NCI-H460 (cell line): ENCODE measurements around the gene HK3. TPM values are rescaled to one million over a fixed set of nuclear protein-coding genes. Genes with fewer than 3 reads are reported as not detected.

Experiments used
- DNase-seq: peaks from one replicate; pipeline ENCODE4 v3.0.0-alpha.2; 2016; ENCODE audit warnings: low read depth; ENCODE audit errors: extremely low read depth
- total RNA-seq: library from RNA; depleted of rRNA; stranded (reverse); fragments of >200 nt; shearing (Covaris generic); gene quantifications from 2 replicates; pipeline ENCODE4 v1.2.3, GENCODE V29; 2014

The HK3 gene
- total RNA-seq, 1 experiment from 2014 or later, result not detected

DNA sequence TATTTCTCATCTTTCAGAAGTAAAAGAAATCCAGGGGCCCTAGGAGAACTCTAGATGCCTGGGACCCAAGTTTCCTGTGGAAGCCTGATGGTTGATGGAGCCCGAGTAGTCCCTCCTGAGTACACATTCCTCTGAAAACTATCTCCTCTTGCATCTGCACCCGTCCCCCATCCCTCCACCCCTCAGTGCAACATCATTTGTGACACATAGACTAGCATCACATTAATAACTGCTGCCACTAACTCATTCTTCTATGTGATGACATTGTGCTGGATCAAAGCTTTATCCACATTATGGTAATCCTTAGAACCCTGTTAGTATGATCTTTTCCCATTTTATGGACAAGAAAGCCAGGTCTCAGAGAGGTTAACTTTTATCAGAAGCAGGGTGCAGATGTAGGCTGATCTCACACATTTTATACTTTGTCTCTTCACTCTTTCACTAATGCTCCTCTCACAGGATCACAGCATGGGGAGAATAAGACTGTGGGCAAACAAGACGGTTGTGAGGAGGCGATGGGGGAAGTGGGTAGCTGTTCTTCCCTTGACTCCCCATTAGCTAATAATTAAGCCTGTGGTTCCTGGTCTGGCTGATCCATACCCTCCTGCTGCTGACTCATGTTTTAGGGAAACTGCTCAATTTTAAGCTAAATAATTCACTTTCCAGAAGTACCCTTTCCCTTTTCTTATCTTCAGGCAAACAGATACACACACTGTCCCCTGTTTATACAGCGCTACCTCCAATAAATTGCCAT is 3.9 kb upstream of the HK3 start:
- DNase-seq, result no peak

DNA sequence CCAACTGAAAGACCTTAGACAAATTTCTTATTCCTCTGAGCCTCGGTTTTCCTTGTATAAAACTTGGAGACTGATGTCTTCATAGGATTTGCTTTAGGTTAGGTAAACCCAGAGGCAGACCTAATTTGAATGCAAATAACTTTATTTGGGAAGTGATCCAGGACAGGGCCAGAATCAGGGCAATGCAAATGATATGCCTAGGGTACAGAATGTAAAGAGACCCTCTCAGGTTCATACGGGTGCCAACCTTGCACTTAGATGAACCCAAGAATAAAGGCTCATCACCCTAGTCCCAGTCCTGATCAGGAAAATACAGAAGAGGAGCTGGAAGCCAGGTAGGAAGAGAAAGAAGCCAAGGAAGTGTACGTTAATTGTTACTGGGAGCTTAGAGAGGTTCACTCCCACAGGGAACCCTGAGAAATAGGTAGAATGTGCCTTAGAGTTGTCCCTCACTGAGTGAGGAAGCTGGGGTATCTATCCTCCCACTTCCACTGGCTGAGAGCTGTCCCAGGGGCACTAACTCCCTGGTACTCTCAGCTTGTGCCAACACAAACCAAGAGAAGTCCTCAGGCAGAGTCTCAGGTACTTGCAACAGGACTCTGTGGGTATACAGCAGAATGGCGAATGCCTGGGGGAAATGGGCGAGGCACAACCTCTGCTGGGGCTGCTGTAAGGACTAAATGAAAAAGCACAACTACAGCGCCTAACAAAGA is 3.1 kb upstream of the HK3 start:
- no peak for DNase-seq

DNA sequence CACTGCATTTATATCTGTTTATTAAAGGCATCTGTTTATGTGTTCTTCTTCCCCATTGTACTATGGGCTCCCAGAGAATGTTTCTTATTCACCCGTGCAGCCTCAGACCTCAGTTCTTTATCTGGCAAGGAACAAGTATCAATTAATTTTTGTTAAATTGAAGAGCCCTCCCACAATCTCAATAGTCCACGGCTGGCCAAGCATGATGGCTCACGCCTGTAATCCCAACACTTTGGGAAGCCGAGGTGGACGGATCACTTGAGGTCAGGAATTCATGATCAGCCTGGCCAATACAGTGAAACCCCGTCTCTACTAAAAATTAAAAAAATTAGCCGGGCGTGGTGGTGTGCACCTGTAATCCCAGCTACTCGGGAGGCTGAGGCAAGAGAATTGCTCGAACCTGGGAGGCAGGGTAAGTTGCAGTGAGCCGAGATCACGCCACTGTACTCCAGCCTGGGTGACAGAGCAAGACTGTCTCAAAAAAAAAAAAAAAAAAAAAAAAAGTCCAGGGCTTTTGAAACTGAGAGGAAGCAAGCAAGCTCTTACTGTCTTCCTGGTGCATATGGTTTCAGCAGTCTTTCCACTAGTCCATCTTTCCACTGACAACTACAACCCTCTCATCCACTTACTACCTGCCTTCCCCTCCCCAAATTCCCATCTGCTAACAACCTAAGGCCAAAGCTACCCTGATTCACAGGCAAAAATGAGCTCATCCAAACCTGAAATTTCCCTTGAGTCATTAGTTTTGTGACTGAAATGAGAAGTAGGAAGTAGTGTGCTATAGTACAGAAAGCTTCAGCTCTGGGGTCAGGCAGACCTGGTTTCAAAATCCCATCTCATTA is 2.3 kb upstream of the HK3 start:
- DNase-seq, result no peak

DNA sequence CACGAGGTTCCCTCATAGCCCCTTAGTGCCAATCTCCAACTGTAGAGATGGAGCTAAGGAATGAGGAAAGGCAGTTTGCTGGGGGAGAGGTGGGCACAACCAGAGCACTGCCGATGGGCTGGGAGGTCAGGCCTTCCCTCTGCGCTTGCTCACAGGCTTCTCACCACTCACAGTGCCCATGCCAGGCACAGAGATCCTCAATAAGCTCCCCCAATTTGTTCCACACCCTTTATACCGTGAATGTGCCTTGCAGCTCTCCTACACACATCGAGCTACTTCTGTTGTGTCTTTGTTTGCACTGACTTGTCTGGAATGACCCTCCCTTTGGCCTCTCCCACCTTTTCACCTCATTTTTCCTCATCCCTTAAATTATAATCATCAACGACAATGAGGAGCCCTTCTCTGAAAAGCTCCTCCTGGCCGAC is 1.6 kb upstream of the HK3 start:
- no peak for DNase-seq

DNA sequence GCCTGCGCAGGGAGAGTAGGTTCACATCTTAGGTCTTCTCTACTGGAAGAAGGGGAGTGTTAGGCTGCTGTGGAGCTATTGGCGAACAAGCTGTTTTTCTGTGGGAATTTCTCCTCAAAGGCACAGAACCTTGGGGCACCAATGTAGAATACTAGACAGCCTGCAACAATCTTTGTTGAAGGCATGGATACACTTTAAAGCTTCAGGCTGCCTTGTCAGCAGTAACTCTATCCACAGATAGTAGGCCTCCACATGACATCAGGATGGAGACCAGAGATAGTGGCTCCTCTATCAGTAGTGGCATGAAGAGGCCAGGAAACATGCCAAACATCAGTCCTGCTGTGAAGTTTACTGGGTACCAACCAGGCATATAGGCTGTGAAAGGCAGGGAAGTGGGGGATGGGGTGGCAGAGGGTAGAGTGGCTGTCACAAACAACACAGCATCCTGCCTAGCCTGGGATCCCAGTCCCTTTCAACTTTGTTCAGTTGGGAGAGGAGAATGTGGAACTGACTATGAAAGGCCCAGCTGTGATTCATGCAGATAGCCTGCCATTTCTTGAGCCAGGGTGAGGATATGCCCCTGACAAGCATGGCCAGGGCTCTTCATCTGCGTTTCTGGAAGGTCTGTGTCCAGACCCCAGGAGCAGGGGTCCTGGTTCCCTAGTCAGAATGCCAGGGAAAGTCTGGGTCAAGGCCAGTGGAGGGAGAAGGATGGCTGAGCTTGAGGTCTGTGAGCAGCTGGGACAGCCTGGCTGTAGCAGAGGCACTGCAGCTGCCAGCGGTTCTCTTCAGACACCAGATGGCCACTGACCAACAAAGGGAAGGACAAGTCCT is 1.0 kb upstream of the HK3 start:
- no peak for DNase-seq

DNA sequence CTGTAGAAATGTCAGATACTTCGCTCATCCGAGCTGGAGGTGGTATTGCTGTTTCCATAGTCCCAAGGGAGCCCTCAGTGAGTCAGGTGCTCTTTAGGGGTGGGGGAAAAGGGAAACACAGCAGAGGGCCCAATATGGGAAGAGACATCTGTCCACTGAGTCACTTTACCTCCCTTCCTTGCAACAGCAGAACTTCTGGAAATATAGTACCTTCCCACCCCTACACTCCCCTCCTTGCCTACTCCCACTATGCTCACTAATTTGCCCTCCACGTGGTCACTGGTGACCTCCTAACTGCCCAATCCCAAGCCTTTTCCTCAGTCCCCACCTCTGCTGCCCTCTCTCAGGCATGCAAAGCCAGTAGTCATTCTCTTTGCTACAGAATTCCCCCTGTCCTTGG is 1.9 kb downstream of the HK3 start:
- DNase-seq, result no peak

DNA sequence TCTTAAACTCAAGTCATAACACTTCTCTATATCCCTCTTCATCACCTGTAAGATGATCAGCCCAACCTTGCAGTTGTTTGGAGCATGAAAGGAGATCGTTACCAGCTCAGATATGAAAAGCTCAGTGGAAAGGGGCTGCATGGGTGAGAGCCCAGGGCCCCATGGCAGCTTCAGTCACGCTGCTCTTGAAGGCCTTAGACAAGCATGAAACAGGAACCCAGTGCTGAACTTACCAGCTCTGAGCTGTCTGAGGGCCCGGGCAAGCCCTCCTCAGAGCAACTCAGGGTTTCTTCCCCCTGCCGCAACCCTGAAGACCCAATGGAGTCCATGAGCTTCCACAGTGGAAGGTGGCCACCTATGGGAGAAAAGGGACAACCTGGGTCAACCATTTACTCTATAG is 3.3 kb downstream of the HK3 start:
- no peak for DNase-seq

DNA sequence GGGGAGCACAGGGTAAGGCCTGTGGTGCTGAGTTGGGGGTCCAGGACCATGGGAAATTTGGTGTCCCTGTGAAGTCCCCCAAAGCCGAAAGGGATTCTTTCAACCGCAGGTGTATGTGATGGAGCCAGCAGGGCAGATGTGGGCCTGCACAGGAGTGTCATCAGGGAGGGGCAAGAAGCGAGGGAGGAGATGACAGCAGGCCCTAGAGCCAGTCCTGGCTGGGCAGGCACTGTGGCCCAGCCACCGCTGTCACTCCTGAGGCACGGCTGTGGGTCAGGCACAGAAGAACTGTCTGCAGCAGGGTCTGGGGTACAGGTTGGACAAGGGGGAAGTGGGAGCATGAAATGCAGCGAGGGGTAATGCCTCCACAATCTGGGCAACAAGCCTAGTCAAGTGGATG is 4.8 kb downstream of the HK3 start:
- no peak for DNase-seq

DNA sequence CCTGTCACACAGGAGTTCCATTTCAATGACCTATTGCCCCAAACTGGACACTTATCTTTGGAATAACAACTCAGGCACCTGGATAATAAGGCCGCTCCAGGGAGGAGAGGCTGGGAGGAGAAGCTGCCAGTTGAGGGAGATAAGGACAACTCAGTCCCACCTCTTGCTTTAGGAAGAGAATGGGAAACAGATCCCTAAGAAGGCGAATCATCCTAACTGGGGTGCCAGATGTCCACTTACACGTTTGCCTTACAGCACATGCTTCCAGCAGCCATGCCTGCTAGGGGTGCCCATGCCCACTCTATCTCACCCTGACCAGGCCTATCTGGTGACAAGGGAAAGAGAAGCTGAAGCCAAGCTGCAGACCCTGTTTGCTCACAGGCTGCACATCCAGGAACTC is 6.5 kb downstream of the HK3 start:
- DNase-seq, result no peak

DNA sequence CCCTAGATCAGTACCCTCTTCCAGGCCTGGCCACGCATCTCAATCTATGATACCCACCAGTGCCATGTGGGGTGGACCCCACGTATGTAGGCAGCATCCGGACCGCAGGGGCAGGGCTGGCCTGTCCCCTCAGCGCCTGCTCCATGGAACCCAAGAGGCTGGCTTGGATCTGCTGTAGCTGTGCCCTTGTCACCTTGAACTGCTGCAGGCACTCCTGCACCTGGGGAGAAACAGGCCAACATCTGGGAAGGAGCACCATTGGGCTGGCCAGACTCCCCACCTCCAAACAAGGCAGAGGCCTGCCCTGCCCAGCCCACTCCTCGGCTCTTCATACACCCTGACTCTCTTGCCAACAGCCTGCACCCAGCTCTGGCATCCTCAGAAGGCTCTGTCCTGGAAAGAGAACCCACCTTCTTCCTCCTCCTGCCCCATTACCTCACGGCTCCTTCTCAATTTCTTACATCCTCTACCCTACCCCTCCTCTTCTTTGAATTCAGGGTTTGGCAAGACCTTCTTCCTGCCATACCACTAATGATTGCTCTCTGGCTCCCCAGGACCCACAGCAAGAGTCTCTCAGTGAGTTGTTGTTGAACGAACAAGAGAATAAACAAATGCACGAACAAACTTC is 7.7 kb downstream of the HK3 start:
- DNase-seq, result no peak

DNA sequence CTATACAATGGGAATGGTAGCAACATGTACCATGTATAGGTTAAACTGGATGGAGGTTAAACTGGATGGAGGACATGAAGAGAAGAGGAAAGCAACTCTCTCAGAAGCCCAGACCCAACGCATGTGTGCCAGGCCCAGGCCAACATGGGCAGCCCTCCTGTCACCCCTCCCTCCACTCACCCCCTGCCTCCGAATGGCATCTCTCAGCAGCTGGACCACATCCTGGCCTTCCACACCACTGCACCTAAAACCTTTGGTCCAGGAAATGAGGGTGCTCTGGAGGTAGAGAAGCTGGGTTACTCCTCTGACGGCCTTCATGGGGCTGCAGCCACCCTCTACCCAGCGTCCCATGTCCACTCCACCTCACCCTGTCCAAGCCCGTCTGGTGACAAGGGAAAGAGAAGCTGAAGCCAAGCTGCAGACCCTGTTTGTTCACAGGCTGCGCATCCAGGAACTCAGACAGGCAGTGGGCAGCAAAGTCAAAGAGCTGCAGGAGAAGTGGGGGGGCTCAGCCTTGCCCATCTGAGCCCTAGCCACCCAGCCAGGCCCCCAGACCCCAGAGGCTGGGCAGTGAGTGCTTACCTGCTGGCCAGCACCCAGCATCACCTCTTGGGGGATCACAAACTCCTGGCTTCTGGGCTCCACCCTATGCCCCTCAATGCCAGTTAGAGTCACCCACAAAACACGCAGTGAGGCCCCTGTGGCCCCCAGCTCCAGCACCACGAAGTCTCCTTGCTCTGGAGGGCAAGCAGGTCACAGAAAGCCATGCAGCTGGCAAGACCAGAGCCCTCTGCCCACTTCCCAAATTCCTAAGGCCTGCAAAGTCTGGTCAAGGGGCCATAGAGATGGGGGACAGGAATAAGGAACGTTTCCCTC is 8.5 kb downstream of the HK3 start:
- DNase-seq, result no peak

DNA sequence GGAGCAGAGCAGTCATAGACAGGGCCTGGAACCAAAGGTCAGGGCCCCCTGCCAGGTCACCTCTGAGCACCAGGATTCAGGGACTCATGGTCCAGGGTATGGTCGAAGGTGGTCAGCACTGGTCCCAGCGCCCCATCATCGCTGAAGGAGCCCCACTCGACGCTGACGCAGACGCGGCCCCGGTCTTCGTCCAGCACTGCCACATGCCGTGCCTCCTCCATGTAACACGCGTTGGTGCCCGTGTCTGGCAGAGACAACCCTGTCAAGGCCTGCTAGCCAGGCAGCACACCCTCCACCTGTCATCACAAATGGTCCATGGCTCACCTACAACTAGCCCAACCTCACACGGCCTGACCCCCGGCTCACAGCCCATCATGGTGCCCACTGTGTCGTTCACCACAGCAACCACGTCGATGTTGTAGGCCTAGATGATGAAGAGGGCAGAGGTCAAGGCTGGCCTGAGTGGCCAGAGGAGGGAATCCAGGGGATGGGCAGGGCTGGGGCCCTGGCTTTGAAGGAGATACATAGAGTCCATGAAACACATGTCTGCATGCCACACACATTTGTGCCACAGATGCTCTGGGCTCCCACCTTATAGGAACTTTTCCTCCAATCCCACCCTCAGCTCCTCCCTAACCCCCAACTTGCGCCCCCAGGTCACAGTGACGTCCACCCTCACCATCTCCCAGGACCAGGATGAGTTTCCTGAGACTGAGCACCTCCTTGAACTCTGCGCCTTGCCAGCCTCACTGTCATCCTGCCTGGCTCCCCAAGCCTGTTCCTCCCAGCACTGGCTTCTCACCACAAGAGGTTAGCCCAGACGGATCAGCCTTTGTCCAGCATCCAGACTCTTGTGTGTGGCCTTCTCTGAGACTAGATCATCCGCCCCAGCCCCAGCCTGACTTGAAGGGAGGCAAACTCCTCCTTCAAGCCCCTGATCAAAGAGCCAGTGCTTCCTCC is 9.5 kb downstream of the HK3 start:
- no peak for DNase-seq

DNA sequence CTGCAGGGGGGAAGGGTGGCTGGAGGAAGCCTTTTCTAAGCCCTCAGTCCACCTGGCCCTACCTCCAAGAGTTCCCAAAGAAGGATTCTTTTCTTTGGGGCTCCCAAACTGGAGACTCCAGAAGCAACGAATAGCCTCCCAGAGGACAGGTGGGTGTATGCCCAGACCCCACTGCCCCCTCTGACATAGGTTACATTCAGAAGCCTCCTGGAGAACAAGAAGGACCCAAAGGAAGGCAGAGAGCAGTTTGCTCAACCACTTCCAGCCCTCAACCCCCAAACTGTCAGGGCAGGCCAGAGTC is 10.3 kb downstream of the HK3 start:
- no peak for DNase-seq

DNA sequence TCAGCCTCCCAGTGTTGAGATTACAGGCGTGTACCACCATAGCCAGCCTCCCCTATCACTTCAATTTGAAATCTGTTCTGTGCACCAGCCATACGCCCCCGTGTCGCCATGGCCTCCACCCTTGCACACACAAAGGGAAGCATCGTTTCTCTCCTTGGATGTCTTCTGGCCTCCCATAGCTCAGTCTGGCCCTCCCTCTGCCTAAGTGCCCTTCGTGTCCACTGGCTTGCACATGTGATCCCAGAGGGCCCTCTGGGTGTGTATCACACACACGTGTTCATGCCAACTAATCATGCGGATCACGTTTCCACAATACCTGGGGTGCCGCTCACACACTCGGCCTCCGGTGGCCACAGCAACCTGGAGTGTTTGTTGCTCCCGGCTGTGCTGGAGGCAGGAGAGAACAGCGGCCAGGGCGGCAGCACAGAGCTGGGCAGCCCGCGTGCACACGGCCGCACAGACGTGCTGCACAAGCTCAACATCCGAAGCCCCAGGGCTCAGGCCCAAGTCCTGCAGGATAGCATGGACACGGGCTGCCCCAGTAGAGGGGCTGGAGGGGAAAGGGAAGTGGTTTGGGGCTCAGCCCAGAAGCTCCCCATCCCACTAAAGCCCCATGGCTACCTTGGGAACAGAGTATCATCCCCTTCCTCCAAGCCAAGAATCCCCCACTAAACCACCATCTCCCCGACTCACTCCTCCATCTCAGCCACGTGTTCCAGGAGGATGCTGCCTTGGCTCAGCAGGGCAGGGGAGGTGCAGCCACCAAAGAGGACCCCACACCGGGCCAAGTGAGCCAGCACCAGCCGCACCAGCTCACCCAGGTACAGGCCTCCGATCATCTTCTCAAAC is 10.9 kb downstream of the HK3 start:
- DNase-seq, result no peak

DNA sequence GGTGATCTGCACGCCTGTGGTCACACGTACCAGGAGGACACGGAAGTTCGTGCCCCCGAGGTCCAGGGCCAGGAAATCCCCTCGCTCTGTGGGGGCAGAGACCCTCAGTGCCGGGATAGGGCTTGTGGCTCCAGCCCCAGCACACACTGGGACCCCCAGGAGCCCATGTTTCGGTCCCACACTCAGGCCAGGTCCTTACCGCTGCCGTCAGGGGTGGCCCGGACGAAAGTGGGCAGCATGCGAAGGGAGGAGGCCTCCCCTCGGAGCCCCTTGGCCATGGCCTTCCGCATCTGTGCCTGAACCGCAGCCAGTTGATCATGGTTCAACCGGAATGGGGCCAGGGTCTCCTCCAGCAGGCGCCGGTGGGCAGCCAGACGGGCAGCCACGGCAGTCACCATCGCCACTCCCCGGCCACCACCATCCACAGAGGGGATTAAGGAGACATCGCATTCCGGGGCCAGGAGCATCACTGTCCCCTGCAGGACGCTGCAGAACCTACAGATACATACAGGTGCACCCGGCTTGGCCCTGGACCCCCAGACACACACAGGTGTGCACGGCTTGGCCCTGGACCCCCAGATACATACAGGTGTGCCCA is 11.8 kb downstream of the HK3 start:
- DNase-seq, result no peak

DNA sequence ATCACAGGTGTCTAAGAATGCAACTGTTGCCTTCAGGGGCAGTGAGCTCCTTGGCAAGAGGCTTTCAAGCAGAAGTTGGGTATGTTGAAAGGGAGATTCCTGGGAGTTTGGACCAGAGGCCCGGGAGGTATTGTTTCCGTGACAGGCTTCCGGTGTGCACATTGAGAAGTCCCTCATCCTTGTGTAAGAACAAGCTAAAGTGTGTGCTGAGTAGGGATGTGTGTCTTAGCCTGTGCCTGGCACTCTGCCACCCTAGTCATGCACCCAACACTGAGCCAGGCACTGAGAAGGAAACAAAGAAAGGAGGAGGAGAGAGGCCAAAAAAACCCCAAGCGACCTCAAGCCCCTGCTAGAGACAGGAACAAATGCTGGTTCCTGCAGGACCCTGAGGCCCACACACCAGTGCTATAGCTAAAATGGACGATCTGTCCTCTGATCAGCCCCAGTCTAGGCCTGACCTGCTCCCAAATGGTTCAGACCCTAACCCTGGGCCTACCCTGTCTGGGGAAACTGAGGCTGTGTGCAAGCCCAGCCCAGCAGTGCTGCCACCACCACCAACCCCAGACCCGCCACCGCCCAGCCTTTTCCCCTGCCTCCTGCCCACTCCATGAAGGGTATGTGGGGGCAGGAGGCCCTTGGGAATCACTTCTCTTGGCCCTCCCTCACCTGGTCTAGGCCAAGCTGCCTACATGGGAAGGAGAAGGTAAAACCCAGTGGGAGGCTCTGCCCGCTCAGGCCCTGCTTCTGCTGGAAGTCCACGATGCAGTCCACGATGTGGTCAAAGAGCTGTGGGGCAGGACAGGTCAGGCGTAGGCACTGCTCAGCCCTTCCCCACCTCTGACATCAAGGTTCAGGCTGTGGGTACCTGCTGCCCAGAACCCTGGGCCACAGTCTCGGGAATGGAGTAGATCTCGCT is 12.6 kb downstream of the HK3 start:
- no peak for DNase-seq
